Left ventricle myocardium inferior (tissue), 1 donor: ENCODE measurements around the gene PARD3B. TPM values are rescaled to one million over a fixed set of nuclear protein-coding genes. Genes with fewer than 3 reads are reported as not detected.

Source experiments
- DNase-seq: peaks from one replicate; pipeline ENCODE4 v3.0.0-alpha.2; 2020
- H3K27ac ChIP-seq: fragments of 200-600 bp; replicated peaks from 2 replicates; pipeline ENCODE4 v1.8.0; 2021
- H3K27me3 ChIP-seq: fragments of 200-600 bp; 2 replicates; pipeline ENCODE4 v1.8.0; 2021; ENCODE audit warnings: low read depth
- H3K36me3 ChIP-seq: fragments of 200-600 bp; 2 replicates; pipeline ENCODE4 v1.8.0; 2021
- H3K4me1 ChIP-seq: fragments of 200-600 bp; 2 replicates; pipeline ENCODE4 v1.8.0; 2021
- H3K4me3 ChIP-seq: fragments of 200-600 bp; 2 replicates; pipeline ENCODE4 v1.8.0; 2021; ENCODE audit warnings: mild to moderate bottlenecking, moderate library complexity
- H3K9me3 ChIP-seq: fragments of 200-600 bp; replicated peaks from 2 replicates; pipeline ENCODE4 v1.8.0; 2021
- CTCF ChIP-seq: fragments of 200-600 bp; IDR thresholded peaks from 2 replicates; pipeline ENCODE4 v1.8.0; 2021; ENCODE audit warnings: antibody characterized with exemption, mild to moderate bottlenecking, borderline replicate concordance
- intact Hi-C: fragments of 100-400 bp; cut with micrococcal nuclease; formaldehyde crosslinking; loops from one replicate; pipeline ENCODE4 v1.11.0; 2022
- total RNA-seq: library from RNA; stranded (reverse); fragmentation: NEBNext Ultra II Directional; extraction: Animal tissue kit (Norgen Biotek cat#: 25700); gene quantifications from one replicate; pipeline ENCODE4 v1.2.1, GENCODE V29; 2021
- donor health status: DM: no; HTN: yes; CAD: no; lungs with severe emphysema.

The PARD3B gene
- total RNA-seq, 1 donor from 2014 or later: 9.1 TPM

GRCh38 chr2:205158404-205158803, 613.1 kb downstream of the PARD3B start:
- intact Hi-C loops: no loop called here
- DNase-seq: no peak
- Histone ChIP-seq H3K27ac (no peak overlapping the region), H3K4me1 (no peaks in the 10 kb centered on the region), H3K9me3 (peaks cover 8% of the 10 kb centered on the region), H3K4me3 (no peak overlapping the region), H3K27me3 (no peaks in the 10 kb centered on the region), H3K36me3 (no peaks in the 10 kb centered on the region)
- no peak for TF ChIP-seq CTCF

GRCh38 chr2:205161156-205161839, 616.0 kb downstream of the PARD3B start:
- no peak for DNase-seq
- Histone ChIP-seq H3K27ac (no peak overlapping the region), H3K9me3 (no peaks in the 10 kb centered on the region), H3K4me1 (no peaks in the 10 kb centered on the region), H3K27me3 (no peaks in the 10 kb centered on the region), H3K36me3 (no peaks in the 10 kb centered on the region), H3K4me3 (no peak overlapping the region)
- no peak for TF ChIP-seq CTCF
- intact Hi-C loops: no loop called here

- peak; percentile 24 for DNase-seq
- intact Hi-C loops: no loop called here
- Histone ChIP-seq H3K36me3 (no peaks in the 10 kb centered on the region), H3K9me3 (no peaks in the 10 kb centered on the region), H3K27me3 (no peaks in the 10 kb centered on the region), H3K4me1 (no peaks in the 10 kb centered on the region), H3K27ac (no peak overlapping the region), H3K4me3 (no peak overlapping the region)
- TF ChIP-seq CTCF: no peak
These were observed 621.5 kb downstream of the PARD3B start for GRCh38 chr2:205166745-205167144.

- Histone ChIP-seq H3K27ac (no peak overlapping the region), H3K4me1 (no peaks in the 10 kb centered on the region), H3K36me3 (no peaks in the 10 kb centered on the region), H3K4me3 (no peak overlapping the region), H3K27me3 (no peaks in the 10 kb centered on the region), H3K9me3 (no peaks in the 10 kb centered on the region)
- no peak for TF ChIP-seq CTCF
- no peak for DNase-seq
- intact Hi-C loops: no loop called here
These were observed 623.7 kb downstream of the PARD3B start for GRCh38 chr2:205169012-205169411.

- H3K36me3 ChIP-seq: no peaks in the 10 kb centered on the region
- H3K27me3 ChIP-seq: no peaks in the 10 kb centered on the region
- no peaks in the 10 kb centered on the region for H3K9me3 ChIP-seq
- no peaks in the 10 kb centered on the region for H3K4me1 ChIP-seq
- no peak for DNase-seq
- H3K4me3 ChIP-seq: no peak overlapping the region
- intact Hi-C loops: no loop called here
- no peak for TF ChIP-seq CTCF
- H3K27ac ChIP-seq: no peak overlapping the region
These were observed 624.2 kb downstream of the PARD3B start for GRCh38 chr2:205169464-205169863.
